SU-DHL-6 (cell line): ENCODE measurements around the gene CXCR6.

Experiments
- H2AFZ ChIP-seq: fragments of 200-600 bp; sonication (generic); 2 replicates; pipeline ENCODE4 v1.6.1; 2014; ENCODE audit warnings: low read depth, mild to moderate bottlenecking, moderate library complexity, mixed read lengths, antibody characterized with exemption, low read length; ENCODE audit not compliant: severe bottlenecking
- H3F3A ChIP-seq: fragments of 200-600 bp; shearing (Covaris generic); 2 replicates; pipeline ENCODE4 v1.6.0; 2016; ENCODE audit warnings: antibody characterized with exemption, mild to moderate bottlenecking; ENCODE audit not compliant: insufficient read depth
- H3K27ac ChIP-seq: fragments of 200-600 bp; sonication (generic); 2 replicates; pipeline ENCODE4 v1.5.1; 2016; ENCODE audit warnings: low read depth, mild to moderate bottlenecking, low read length, moderate library complexity, mixed read lengths
- H3K27me3 ChIP-seq: fragments of 200-600 bp; sonication (generic), shearing (Covaris generic); 2 replicates; pipeline ENCODE4 v1.6.0; 2014; ENCODE audit warnings: mild to moderate bottlenecking, low read length
- H3K36me3 ChIP-seq: fragments of 200-600 bp; sonication (generic); 2 replicates; pipeline ENCODE4 v1.6.1; 2014; ENCODE audit warnings: mild to moderate bottlenecking, low read length, mixed read lengths
- H3K4me2 ChIP-seq: fragments of 300-600, 200-600 bp; shearing (Covaris generic), sonication (generic); 2 replicates; pipeline ENCODE4 v1.6.0; 2014; ENCODE audit warnings: low read length, low read depth, mild to moderate bottlenecking; ENCODE audit not compliant: poor library complexity, severe bottlenecking
- H3K4me3 ChIP-seq: fragments of 200-600 bp; sonication (generic); 2 replicates; pipeline ENCODE4 v1.5.1; 2014; ENCODE audit warnings: antibody characterized with exemption, low read length, mild to moderate bottlenecking, mixed read lengths; ENCODE audit not compliant: insufficient read depth, poor library complexity, severe bottlenecking
- H3K79me2 ChIP-seq: fragments of 200-600 bp; sonication (generic); 2 replicates; pipeline ENCODE4 v1.6.1; 2014; ENCODE audit warnings: mild to moderate bottlenecking, low read length, moderate library complexity; ENCODE audit not compliant: insufficient read depth
- H3K9ac ChIP-seq: fragments of 200-600 bp; sonication (generic); 2 replicates; pipeline ENCODE4 v1.7.0; 2014; ENCODE audit warnings: mild to moderate bottlenecking, low read length
- H3K9me2 ChIP-seq: fragments of 200-600 bp; sonication (generic); replicated peaks from 2 replicates; pipeline ENCODE4 v1.6.1; 2014; ENCODE audit warnings: low read length; ENCODE audit not compliant: insufficient read depth
- H3K9me3 ChIP-seq: fragments of 200-600 bp; sonication (generic); 2 replicates; pipeline ENCODE4 v1.6.1; 2014; ENCODE audit warnings: low read length, mixed read lengths; ENCODE audit not compliant: insufficient read depth
- H4K20me1 ChIP-seq: fragments of 200-600 bp; sonication (generic); 2 replicates; pipeline ENCODE4 v1.6.1; 2014; ENCODE audit warnings: low read depth, mild to moderate bottlenecking, antibody characterized with exemption, low read length, moderate library complexity, mixed read lengths
- EZH2phosphoT487 ChIP-seq: fragments of 200-600 bp; sonication (generic), shearing (Covaris generic); conservative IDR thresholded peaks from 2 replicates; pipeline ENCODE4 v1.6.1; 2018; ENCODE audit warnings: mild to moderate bottlenecking, antibody characterized with exemption, low read length, moderate library complexity, mixed read lengths
- TF ChIP-seq, protein P1 (sequence below): fragments of 200-600 bp; sonication (generic); IDR thresholded peaks from one replicate; pipeline ENCODE4 v1.5.1; 2017; ENCODE audit warnings: antibody characterized with exemption, mild to moderate bottlenecking, low read length, moderate library complexity; ENCODE audit not compliant: insufficient read depth, poor library complexity, severe bottlenecking

The CXCR6 gene

DNA sequence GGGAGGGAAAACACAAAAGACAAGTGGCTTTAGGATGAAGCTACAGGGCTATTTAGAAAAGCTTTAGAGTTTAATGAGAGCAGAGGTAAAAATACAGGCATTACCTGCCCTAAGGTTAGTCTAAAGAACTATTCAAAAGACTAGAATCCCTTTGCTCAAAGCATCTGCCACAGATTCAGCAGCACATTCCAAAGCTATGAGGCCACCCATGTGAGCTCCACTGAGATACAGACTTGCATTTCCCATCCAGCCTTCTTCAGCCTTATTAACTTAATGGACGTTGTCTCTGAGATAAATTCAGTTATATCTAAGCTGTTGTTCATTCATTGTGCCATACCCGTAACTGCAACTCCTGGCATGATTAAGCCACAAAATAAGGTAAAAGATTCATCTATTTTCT is 25.4 kb downstream of the CXCR6 start:
- no peak for TF ChIP-seq EZH2phosphoT487
- TF ChIP-seq, protein P1, sequence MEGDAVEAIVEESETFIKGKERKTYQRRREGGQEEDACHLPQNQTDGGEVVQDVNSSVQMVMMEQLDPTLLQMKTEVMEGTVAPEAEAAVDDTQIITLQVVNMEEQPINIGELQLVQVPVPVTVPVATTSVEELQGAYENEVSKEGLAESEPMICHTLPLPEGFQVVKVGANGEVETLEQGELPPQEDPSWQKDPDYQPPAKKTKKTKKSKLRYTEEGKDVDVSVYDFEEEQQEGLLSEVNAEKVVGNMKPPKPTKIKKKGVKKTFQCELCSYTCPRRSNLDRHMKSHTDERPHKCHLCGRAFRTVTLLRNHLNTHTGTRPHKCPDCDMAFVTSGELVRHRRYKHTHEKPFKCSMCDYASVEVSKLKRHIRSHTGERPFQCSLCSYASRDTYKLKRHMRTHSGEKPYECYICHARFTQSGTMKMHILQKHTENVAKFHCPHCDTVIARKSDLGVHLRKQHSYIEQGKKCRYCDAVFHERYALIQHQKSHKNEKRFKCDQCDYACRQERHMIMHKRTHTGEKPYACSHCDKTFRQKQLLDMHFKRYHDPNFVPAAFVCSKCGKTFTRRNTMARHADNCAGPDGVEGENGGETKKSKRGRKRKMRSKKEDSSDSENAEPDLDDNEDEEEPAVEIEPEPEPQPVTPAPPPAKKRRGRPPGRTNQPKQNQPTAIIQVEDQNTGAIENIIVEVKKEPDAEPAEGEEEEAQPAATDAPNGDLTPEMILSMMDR = no peak
- H3K4me3 ChIP-seq = no peak overlapping the region
- H3F3A ChIP-seq = 0 out of 2 replicates have a peak, but pooled peaks cover 9% of the 10 kb centered on the region
- no peaks in the 10 kb centered on the region for H3K79me2 ChIP-seq
- no peaks in the 10 kb centered on the region for H4K20me1 ChIP-seq
- peaks cover 16% of the 10 kb centered on the region; the same call in 1 of the 2 replicates for H3K36me3 ChIP-seq
- no peaks in the 10 kb centered on the region for H3K27me3 ChIP-seq
- no peaks in the 10 kb centered on the region for H3K9me3 ChIP-seq
- H3K9me2 ChIP-seq = no peaks in the 10 kb centered on the region
- no peak overlapping the region for H2AFZ ChIP-seq
- no peak overlapping the region for H3K4me2 ChIP-seq
- no peak overlapping the region for H3K27ac ChIP-seq
- no peak overlapping the region for H3K9ac ChIP-seq

DNA sequence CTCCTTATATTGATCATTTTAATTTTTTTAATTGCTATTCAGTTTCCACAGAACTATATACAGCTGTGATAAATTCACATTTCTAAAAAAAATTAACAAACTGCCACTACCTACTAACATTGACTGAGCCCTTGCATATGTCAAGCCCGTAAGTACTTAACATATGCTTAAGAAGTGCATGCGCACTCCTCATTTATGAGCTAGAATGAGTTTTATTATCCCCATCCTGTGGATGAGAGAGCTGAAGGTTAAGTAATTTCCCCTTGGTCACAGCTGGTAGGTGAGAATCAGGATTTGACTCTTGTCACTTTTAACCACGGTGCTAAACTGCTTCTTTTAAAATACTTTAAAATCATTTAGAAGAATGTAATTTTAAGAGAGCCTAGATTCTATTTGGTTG is 25.9 kb downstream of the CXCR6 start:
- Histone ChIP-seq H3K36me3 (peaks cover 13% of the 10 kb centered on the region; the same call in 1 of the 2 replicates), H3K9ac (no peak overlapping the region), H2AFZ (no peak overlapping the region), H4K20me1 (no peaks in the 10 kb centered on the region), H3K4me3 (no peak overlapping the region), H3F3A (0 out of 2 replicates have a peak, but pooled peaks cover 9% of the 10 kb centered on the region), H3K9me2 (no peaks in the 10 kb centered on the region), H3K4me2 (no peak overlapping the region), H3K27ac (no peak overlapping the region), H3K9me3 (no peaks in the 10 kb centered on the region), H3K27me3 (no peaks in the 10 kb centered on the region), H3K79me2 (no peaks in the 10 kb centered on the region)
- TF ChIP-seq EZH2phosphoT487 = no peak
- TF ChIP-seq, protein P1 = no peak

DNA sequence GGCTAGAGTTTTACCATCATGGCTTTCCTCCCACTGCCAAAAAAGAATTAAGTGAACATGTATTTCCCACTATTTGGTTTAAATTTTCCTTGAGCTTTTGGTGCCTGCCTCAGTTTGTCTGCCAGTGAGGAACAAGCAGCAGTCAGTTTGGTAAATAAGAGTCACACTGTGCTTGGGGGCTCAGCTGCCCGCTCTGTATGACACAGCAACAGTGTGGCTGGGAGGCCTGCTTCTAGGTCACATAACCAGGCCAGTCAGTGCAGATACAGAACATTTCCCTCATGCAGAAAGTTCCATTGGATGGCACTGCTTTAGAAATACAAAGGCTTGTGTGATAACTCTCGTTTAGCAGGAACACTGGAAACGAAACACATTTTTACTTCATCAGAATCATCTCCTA is 26.7 kb downstream of the CXCR6 start:
- Histone ChIP-seq H3K9me2 (no peaks in the 10 kb centered on the region), H3K27me3 (no peaks in the 10 kb centered on the region), H3K36me3 (peaks cover 12% of the 10 kb centered on the region; the same call in 1 of the 2 replicates), H3F3A (0 out of 2 replicates have a peak, but pooled peaks cover 9% of the 10 kb centered on the region), H2AFZ (no peak overlapping the region), H3K79me2 (no peaks in the 10 kb centered on the region), H3K27ac (no peak overlapping the region), H3K9ac (no peak overlapping the region), H3K4me2 (no peak overlapping the region), H3K4me3 (no peak overlapping the region), H3K9me3 (no peaks in the 10 kb centered on the region), H4K20me1 (no peaks in the 10 kb centered on the region)
- TF ChIP-seq, protein P1 = no peak
- TF ChIP-seq EZH2phosphoT487 = no peak
